ENCODE results near the gene VSIG8.

DNA sequence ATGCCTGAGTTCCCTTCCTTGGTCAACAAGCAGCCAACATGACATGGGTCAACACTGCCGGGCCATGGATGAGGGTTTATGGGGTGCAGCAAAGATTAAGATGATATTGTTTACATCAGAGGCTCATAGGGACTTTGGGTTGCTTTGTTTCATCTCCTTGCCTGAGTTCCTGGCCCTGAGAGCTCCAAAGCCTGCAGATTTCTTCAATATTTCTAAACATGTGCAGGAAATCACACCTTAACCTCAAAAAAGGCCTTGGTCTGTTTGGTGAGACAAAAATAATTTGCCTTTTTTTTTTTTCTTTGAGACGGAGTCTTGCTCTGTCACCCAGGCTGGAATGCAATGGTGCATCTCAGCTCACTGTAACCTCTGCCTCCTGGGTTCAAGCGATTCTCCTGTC is 34.9 kb downstream of the VSIG8 start:
- TF ChIP-seq, protein P1, sequence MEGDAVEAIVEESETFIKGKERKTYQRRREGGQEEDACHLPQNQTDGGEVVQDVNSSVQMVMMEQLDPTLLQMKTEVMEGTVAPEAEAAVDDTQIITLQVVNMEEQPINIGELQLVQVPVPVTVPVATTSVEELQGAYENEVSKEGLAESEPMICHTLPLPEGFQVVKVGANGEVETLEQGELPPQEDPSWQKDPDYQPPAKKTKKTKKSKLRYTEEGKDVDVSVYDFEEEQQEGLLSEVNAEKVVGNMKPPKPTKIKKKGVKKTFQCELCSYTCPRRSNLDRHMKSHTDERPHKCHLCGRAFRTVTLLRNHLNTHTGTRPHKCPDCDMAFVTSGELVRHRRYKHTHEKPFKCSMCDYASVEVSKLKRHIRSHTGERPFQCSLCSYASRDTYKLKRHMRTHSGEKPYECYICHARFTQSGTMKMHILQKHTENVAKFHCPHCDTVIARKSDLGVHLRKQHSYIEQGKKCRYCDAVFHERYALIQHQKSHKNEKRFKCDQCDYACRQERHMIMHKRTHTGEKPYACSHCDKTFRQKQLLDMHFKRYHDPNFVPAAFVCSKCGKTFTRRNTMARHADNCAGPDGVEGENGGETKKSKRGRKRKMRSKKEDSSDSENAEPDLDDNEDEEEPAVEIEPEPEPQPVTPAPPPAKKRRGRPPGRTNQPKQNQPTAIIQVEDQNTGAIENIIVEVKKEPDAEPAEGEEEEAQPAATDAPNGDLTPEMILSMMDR (IDR thresholded peaks at IDR 0.05; ENCODE audit: insufficient read depth, low read length): no peak
- no peak for TF ChIP-seq POLR2AphosphoS5 (IDR thresholded peaks at IDR 0.05; ENCODE audit: low read depth)
- no peak for TF ChIP-seq SPI1 (IDR thresholded peaks at IDR 0.05; ENCODE audit: borderline replicate concordance, low read depth)
